Measurements from ENCODE around the gene WBP11.

WBP11 gene

DNA sequence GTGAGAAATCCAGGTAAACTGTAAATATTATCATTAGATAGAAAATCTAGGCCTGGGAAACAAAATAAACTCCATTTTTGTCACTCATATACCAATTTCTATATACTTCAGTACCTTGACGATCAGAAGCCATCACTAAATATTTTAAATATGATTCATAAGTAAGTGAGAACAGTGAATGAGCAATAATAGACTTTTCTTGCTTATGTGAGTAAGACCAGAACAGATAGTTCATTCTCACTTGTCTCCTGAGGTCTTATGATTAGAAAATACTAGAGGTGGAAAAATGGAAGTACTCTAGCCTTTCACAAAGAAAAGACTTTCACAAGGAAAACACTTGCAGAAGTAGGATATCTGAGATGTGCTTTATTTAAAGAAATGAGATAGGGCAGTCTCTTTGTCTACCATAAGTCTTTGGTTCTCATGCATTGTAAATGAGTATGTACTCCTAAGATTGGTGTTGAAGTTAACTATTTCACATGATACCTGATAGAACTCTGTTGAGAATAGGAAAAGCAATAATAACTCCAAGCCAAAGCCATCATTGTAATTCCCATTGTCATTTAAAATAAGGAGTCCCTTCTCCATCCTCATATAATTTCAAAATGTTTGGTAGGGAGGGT, 20.8 kb upstream of the WBP11 start:
- no peak for DNase-seq

DNA sequence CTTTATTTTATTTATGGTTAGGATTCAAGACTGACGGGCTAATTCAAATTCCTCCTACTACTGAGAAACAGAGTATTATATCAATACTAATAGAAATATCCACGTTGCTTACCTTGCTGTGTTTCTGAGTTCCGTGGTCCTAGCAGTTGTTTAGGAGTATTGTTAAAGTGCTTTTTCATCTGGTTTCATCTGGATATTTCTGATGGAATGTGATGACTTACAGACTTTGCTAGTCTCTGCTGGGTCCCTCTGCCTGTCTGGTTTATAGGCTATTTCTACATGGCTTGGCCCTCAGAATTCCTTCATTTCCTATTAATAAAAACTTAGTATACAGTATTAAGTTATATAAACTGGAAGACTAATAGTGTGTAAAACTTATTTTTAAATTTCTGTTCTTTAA, 10.7 kb upstream of the WBP11 start, which contains the start of gene SMCO3:
Gene SMCO3 (minus strand): TSS at position 169 of the 400 bp plus-strand sequence. CDS start 7,502 bp downstream, outside the sequence.
- no peak for DNase-seq

DNA sequence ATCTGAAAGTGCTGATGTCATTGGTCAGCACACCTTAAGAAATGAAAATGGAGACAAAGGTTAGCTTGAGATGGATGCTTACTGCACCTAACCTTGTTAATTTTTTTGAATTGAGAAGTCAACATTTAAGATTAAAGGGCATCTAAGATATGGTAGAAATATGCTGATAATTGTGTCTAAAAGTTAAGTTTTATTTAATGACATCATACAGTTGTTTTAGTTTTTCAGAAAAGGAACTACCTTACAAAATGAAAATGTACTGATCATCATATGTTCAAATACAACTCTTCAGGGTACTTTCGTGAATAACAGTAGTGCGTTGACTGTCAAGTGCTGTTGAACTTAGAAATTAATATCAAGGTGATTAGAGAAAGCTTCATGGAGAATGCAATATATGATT, 8.2 kb upstream of the WBP11 start:
- DNase-seq: no peak

DNA sequence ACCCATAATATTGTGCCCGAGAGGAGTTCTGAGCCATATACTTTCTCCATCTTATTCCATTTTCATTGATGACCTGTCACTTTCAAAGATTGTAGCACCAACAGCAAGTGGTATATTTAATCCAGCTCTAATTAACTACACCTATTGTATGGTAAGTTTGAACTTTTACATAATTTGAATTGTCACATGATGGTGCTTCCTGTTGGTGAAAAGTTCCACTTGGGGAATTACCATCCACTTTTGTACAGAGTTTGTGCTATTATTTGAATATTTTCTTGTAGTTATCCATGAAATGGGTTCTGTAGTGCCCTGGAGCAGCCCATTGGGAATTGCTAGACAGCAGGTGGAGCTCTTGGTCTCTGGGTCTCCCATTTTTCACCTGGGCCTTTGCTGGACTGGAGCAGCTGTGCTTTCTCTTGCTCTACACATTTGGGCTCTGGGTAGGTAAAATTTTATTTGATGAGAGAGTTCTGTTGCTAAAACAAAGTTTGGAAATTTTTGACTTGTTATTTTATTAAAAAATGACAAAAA, 7.7 kb upstream of the WBP11 start:
- no peak for DNase-seq

DNA sequence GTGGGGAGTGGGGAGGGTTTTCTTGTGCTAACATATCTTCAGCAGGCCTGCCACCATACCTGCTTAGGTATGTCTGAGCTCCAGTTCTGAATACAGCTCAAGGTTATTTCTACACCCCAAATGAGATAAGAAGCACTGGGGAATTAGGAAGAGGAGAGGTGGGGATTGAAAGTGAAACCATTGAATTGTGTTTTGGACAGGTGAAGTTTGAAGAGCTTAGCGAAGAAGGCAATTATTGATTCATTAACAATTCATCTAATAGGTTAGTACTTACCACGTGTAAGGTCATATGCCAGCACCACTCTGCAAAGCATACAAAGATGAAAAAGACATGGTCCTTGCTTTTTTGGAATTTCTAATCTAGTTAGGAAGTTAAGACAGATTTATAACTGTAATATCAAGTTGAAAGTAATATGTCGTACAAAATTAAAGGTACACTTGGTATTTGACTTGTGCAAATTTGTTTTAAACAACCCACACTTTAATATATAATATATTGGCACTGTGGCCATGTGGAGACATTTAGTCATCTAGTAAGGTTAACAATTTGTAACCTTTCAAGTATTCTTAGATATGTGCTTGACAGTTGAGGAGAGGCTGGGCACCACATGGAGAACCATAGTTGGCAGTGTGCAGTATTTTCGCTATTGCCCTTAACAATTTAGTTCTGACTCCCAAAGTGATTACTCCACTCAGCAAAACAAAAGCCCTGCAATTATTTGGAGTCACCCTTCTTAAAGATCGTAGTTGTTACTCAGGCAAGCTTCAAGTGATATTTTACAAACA, 7.1 kb upstream of the WBP11 start:
- DNase-seq: no peak

DNA sequence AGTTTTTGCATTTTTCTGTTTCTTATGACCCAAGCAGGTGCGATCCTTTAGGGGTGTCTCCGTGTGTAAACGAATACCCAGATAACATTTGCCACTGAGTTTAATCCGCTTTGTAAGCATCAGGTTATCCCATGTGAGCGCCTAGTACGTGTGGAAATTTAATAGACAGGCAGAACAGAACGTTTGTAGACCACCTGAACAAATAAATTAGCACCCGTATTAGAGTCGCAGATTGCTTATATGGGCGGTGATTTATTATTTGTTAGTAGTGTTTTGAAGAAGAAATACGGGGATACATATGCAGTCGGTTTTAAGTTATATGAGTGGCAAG, 517 bp upstream of the WBP11 start:
- DNase-seq: no peak

DNA sequence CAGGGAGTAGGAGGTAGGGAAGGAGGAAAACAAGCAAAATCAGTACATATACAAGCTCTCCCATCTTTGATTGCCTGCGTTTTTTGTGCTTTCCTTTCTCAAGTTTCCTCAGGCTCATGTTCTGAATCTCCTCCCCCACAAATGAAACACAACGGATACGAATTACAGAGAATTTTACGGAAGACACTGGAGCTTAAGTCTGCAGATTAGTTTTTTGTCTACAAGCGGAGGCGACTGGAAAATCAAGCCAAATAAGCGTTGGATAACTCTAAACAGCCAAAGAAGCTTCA, 612 bp downstream of the WBP11 start:
- no peak for DNase-seq

DNA sequence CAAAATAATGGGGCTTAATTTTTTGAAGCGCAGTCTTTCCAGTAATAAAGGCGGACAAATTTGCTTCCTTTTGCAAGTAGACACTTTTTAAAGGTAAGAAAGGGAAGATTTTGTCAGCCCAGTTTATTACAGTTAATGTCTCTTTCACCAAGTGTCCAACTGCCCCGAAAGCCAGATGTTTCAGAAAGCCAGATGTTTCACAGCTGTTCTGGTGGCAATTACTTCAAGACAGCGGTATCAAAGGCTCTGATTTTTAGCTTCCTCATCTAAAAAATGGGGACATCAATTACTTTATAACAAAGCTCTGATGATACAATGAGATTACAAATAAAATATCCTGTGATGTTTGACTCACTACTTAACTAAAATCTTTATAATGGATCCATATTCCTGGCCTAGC, 1.0 kb downstream of the WBP11 start:
- DNase-seq: no peak

DNA sequence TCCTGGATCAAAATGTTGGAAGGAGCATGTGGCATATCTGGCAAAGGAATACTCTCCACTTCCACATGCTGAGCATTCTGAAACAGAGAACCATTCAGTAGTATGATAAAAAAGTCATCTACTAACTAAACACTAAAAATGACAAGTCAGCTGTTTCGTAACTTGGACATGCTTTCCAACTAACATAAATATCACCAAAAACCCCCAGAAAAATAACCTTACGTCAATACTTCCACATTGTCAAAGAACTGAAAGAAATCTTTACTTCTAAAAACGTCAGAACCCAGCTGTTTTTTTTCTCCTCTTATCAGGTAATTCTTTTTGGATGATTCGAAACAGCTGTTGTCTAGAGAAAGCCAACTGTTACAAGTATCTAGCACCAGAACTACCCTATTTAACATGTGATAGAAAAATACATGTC, 8.2 kb downstream of the WBP11 start:
- no peak for DNase-seq

DNA sequence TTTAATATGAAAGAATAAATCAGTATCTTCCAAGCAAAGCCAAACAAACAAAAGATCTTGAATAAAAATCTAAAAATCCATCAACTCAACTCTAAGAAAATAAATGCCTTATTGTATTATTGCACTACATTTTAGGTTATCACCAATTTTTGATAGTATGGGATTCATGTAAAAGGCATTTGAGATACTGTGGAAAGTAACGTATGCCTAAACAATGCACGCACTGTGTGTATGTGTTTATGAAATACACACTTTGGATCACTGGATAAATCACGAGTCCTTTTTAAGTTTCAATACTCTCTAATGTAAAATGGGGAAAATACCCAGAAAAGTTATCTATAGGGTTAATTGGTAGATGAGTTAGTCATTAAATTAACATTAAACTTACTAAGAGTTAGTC, 17.7 kb downstream of the WBP11 start:
- DNase-seq: no peak

DNA sequence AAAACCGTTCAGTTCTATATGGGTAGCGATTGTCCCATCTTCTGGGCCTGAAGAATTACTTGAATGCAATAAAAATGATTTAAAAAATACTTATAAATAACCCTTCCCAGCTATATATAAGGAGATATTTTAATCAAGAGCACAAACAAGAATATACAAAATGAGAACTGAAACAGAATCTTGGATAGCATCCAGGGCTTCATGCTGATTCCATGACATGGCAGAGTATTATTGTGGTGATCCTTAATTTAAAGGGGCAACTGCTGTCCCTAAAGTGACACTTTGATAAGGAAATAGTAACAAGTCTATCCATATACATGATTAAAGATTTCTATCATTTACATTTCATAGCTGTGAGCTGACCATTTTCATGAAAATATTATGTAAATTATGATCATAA, 18.8 kb downstream of the WBP11 start:
- DNase-seq: no peak

DNA sequence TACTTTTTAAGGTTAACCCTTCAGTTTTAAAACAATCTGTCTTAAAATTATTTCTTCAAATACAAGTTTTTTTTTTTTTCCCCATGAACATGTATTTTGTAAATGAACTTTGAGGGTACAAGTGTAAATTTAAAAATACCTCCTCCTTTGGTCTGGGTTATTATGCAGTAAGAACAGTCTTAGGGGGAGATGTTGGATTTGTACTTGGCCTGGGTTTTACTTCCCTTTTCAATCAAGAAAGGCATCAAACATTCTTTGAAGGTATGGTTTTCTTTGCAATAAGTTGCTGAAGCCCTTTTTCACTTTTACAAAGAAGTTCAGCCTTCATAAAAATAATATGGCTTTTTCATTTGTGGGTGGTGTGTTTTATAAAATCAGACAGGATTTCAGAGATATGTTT, 20.5 kb downstream of the WBP11 start:
- DNase-seq: no peak

DNA sequence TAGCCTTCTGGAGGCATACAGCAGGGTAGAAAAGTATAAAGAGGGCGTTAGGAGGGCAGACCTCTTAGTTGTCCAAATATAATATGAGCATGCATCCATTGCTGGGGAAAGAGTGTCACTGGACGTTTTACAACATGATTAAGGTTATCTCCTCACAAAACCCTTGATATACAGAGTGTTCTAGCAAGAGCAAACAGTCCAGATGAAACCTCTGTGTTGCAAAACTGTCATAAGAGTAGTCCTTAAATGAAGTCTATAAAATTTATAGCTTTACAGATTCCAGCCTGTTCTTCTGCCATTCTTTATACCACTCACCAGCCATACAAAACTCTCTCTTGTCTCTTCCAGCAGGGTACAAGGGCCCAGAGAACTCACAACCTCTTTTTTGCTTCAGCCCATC, 21.7 kb downstream of the WBP11 start:
- DNase-seq: no peak

DNA sequence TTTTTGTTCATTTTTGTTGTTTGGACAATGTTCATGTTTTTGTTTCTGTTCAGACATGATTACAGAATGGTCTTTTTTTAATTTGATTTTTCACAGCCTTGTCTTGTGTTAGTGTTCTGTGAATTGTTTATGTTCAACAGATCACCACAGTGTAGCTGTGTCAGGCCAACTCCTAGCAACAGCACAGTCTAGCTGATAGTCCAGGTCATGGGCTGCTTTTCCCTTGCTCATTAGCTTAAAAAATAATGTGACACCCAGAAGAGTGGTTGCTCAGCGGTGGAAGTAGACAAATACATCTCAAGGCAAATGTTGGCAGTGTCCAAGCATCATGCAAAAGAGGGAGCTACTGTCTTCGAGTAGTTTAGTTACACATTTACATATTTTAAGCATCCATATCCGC, 22.4 kb downstream of the WBP11 start:
- no peak for DNase-seq

DNA sequence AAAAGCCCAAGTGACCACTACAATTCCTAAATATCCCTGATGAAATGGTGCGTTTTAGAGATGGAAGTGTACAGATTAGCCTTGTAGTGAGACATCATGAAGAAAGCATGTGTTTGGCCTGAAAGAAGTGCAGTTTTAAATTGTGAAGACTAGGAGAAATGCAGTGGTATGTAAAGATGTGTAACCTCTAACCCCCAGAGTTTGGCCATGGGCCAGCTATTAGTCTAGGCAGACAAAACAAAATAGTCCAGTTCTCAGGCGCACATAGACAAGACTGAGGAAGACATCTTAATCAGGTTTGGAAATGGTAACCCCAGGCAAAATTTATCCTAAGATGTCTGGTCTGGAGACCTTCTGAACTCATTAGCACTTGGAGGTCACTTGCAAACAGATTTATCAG, 23.4 kb downstream of the WBP11 start:
- no peak for DNase-seq

DNA sequence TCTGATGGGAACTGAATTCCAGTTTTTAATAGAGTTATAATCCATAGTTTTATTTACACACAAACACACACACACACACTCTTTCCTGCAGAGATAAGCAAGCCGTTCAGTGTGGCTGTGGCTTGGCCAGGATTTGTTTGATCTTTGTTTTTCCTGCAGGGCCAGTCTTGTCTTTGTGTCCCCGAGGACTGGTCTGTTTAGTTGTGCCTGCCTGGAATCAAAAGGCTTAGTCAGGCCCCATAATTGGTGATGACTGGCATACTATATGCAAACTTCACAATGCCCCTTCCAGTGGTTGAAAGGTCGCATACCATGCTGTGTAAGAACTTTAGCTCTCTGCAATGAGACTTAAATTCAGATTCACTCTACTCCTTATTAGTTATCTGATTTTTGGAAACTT, 26.0 kb downstream of the WBP11 start:
- DNase-seq: no peak

DNA sequence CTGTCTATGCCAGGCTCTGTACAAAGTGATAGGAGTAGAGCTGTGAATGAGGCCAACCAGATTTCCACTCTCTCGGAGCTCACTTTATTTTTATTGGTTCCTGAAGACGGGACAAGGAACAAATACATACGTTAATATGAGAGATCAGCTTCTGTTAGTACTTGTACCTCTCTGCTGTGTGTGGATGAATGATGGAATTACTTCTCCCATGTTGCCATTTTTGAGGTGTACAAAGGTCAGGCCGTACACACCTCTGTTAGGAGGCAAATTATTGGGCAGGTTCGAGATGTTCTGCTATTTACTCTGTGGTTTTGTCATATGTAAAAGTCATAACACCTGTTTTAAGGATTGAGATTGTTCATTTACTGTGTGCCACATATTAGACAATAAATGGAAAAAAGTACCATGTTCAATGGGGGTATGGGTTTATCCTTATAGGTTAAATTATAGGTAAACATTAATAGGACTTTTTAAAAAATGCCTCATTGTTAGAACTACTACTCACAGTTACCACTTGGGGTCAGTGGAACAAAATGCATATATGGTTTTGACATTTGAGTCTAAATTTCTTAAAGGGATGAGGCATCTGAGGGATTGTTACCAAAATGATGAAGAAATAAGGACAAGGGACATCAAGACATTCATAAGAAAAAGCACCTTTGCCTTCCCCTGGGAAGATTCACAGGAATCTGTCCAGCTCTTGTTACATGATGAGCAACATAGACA, 26.9 kb downstream of the WBP11 start:
- no peak for DNase-seq

DNA sequence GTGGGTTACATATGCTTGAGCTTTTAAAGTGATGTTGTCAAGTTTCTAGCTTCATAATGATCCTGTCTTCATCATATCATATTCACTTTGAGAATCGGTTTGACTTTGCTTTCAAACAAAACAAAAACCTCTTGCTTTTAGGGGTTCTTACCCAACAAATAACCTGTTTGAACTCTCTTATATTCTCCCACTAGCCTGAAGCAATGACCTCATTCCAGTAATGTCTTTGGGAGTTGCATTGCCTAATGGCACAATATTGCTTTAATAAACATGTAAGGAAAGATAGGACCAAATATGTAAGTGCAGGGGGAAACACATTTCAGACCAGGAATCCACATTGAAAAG, 27.7 kb downstream of the WBP11 start:
- no peak for DNase-seq

DNA sequence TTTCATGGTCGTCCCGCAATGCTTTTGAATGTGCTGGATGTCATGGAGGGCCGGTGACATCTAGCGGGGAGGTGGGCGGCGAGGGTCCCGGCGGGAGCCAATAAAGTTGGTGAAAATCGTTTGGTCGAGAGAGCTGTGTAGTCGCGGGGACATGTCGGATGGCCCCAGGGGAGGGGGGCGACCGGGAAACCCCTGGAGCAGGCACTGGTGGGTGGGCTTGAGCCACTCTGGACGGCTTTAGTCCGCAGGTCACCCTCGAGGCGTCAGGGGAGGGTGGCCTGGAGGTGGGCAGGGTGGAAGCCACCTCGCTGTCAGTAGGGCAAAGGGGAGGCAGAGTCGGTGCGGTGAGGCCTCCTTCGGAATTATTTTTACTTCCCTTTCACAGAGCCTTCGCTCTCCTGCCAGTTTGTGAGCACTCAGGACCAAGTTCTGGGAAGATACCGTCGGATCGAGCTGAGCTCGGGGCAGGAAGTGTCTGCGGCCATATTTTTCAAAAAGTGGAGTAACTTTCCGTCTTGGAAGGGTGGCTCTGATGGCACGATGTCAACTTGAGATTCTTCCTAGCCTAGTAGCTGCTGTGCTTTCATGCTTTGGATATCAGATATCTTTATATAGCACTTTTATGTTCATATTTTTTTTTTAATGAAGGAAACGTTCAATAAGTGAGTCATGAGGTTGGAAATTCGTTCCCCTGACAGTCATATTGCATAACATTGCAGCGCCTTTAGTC, 28.2 kb downstream of the WBP11 start:
- DNase-seq: peak; percentile 57 to 58

DNA sequence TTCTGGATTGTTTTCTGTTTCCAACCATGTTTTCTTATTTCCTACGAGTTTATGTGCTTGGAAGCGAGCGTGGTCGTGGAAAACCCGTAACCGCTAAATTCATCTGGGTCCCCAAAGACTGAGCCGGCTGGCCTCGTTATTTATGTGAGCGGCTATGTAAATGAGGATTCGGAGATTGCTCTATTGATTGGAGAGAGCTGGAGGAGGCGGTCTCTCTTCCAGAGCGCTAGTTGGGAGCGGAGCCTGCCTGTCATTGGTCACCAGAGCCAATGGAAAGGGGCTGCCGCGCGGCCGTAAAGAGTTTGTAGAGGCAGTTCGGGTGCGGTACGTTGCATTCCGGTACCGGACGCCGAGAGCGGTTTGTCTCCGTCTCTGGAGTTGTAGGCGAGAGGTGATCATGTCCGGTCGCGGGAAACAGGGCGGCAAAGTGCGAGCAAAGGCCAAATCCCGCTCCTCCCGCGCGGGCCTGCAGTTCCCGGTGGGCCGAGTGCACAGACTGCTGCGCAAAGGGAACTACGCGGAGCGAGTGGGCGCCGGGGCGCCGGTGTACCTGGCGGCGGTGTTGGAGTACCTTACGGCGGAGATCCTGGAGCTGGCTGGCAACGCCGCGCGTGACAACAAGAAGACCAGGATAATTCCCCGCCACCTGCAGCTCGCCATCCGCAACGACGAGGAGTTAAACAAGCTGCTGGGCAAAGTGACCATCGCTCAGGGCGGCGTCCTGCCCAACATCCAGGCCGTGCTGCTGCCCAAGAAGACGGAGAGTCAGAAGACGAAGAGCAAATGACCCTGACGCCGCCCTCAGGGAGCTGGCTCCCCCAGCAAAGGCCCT, 29.0 kb downstream of the WBP11 start:
- peak; percentile 90 to 92 for DNase-seq

DNA sequence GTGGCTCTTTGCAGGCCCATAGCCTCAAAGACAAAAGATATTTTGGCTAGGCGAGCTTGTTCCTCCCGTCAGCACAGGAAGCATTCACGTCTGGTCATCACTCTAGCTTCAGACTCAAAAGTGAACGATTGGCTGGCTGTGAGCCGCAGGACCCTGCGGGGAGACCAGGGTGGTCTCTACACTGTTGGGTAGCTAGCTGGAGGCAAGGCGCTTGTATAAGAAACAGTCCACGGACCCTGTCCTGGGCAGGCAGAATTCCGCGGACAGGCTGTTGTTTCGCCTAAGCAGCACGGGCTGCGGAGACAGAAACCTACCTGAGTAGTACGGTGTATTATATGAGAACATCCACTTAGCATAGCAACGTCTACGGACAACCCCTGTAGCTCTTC, 29.6 kb downstream of the WBP11 start:
- DNase-seq: no peak

DNA sequence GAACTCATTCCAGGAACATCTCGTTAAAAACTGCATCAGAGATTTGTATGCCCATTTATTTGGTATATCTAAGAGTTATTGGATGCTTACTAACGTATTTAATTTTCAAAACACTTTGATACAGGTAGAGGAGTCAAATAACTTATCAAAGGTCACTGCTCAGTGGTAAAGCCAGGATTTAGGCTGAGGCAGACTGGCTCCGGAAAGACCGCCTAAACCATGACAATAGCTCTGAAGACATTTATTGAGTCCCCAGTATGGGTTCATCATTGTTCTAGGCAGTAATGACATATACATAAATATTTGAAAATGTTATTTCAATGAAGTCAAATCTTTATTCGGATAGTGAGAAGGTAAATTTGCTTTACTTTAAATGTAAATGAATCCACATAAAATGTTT, 30.3 kb downstream of the WBP11 start:
- no peak for DNase-seq
